ENCODE measurements around the gene ORM1. TPM values are rescaled to one million over a fixed set of nuclear protein-coding genes. Genes with fewer than 3 reads are reported as not detected.

The ORM1 gene
- total and polyA plus RNA-seq, 2 donors = 3.1 to 3.4 TPM

- Histone ChIP-seq H3K27me3 (ENCODE audit: control insufficient read depth in 2 of 2, insufficient read depth in 1 of 2, low read length in 1 of 2) (no peaks in the 10 kb centered on the region), H3K4me3 (ENCODE audit: low read length in 2 of 2) (no peak overlapping the region), H3K36me3 (ENCODE audit: control insufficient read depth in 2 of 2, insufficient read depth in 2 of 2, low read length in 1 of 2) (no peaks in the 10 kb centered on the region), H3K27ac (ENCODE audit: low read depth in 1 of 2, low read length in 1 of 2) (no peak overlapping the region), H3K9me3 (ENCODE audit: control insufficient read depth in 2 of 2, insufficient read depth in 1 of 2, low read length in 1 of 2) (no peaks in the 10 kb centered on the region), H3K4me1 (ENCODE audit: control insufficient read depth in 2 of 2, insufficient read depth in 2 of 2, low read length in 2 of 2) (no peaks in the 10 kb centered on the region)
- DNase-seq (ENCODE audit: low read depth in 6 of 9, low spot score in 9 of 9) = no peak
- whole genome bisulfite sequencing = 87% methylated on average over 5 of the region's 5 CpGs
These were observed 19.3 kb upstream of the ORM1 start for GRCh38 chr9:114303571-114303970.

- no peaks in the 10 kb centered on the region for H3K36me3 ChIP-seq (ENCODE audit: control insufficient read depth in 2 of 2, insufficient read depth in 2 of 2, low read length in 1 of 2)
- no peaks in the 10 kb centered on the region for H3K9me3 ChIP-seq (ENCODE audit: control insufficient read depth in 2 of 2, insufficient read depth in 1 of 2, low read length in 1 of 2)
- no peak overlapping the region for H3K4me3 ChIP-seq (ENCODE audit: low read length in 2 of 2)
- WGBS = 96% methylated on average over 4 of the region's 4 CpGs
- DNase-seq (ENCODE audit: low read depth in 6 of 9, low spot score in 9 of 9) = no peak
- no peak overlapping the region for H3K27ac ChIP-seq (ENCODE audit: low read depth in 1 of 2, low read length in 1 of 2)
- H3K4me1 ChIP-seq (ENCODE audit: control insufficient read depth in 2 of 2, insufficient read depth in 2 of 2, low read length in 2 of 2) = no peaks in the 10 kb centered on the region
- no peaks in the 10 kb centered on the region for H3K27me3 ChIP-seq (ENCODE audit: control insufficient read depth in 2 of 2, insufficient read depth in 1 of 2, low read length in 1 of 2)
These were observed 18.9 kb upstream of the ORM1 start for GRCh38 chr9:114303977-114304376.

DNA sequence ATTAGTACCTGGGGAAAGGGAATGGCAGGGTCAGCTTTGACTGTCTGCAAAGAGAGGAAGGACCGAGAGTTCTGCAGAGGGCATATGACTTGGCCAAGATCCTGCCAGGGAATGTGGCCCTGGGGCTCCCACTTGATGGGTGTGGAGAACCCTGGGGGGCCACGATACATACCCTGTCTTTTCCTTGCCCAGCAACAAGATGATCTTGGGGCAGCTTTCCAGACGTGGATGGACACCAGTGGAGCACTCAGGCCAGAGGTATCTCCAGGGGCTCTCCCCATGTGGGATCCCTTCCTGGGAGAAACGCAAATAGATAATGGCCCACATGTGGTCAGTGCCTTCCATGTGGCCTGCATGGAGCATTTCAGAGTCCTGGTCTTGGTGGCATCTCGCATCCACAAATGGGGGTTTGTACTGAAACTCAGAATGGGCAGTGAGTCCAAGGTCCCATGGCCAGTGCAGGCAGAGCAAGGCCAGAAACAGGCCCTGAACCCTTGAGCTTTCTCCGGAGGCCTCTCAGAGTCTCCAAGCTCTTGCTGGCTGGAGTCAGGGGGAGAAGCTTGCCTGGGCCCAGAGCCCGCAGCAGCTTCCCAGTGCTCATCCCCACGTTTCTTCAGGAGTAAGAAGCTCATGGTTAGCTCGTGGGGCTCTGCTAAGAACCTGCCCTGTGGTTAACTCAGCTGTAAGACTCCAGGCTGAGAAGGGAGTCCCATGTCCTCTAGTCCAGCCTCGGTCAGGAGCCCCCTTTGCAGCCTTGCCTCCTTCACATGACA lies 18.3 kb upstream of the ORM1 start:
- Histone ChIP-seq H3K27ac (ENCODE audit: low read depth in 1 of 2, low read length in 1 of 2) (no peak overlapping the region), H3K36me3 (ENCODE audit: control insufficient read depth in 2 of 2, insufficient read depth in 2 of 2, low read length in 1 of 2) (no peaks in the 10 kb centered on the region), H3K9me3 (ENCODE audit: control insufficient read depth in 2 of 2, insufficient read depth in 1 of 2, low read length in 1 of 2) (no peaks in the 10 kb centered on the region), H3K27me3 (ENCODE audit: control insufficient read depth in 2 of 2, insufficient read depth in 1 of 2, low read length in 1 of 2) (no peaks in the 10 kb centered on the region), H3K4me1 (ENCODE audit: control insufficient read depth in 2 of 2, insufficient read depth in 2 of 2, low read length in 2 of 2) (no peaks in the 10 kb centered on the region), H3K4me3 (ENCODE audit: low read length in 2 of 2) (no peak overlapping the region)
- 96% methylated on average over 10 of the region's 10 CpGs for WGBS
- DNase-seq (ENCODE audit: low read depth in 6 of 9, low spot score in 9 of 9) = no peak

DNA sequence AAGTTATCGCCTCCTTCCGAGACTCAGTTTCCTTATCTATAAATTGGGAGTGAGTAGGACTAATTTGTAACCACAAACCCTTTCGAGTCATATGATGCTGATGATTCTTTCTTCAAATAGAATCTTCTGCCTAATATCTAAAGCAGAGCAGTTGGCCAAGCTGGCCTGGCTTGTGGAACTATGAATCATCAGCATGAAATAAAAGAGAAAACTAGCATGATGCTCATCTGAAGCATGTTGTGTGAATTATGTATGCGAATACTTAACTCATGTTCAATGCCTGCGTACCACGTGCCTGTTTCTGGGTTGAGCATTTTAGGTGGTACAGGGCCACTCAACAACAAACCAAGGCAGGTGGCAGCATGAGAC lies 15.0 kb upstream of the ORM1 start:
- Histone ChIP-seq H3K27me3 (ENCODE audit: control insufficient read depth in 2 of 2, insufficient read depth in 1 of 2, low read length in 1 of 2) (no peaks in the 10 kb centered on the region), H3K4me3 (ENCODE audit: low read length in 2 of 2) (no peak overlapping the region), H3K4me1 (ENCODE audit: control insufficient read depth in 2 of 2, insufficient read depth in 2 of 2, low read length in 2 of 2) (no peaks in the 10 kb centered on the region), H3K27ac (ENCODE audit: low read depth in 1 of 2, low read length in 1 of 2) (no peak overlapping the region), H3K36me3 (ENCODE audit: control insufficient read depth in 2 of 2, insufficient read depth in 2 of 2, low read length in 1 of 2) (no peaks in the 10 kb centered on the region), H3K9me3 (ENCODE audit: control insufficient read depth in 2 of 2, insufficient read depth in 1 of 2, low read length in 1 of 2) (no peaks in the 10 kb centered on the region)
- WGBS = 96% methylated on average over 6 of the region's 6 CpGs
- no peak for DNase-seq (ENCODE audit: low read depth in 6 of 9, low spot score in 9 of 9)

DNA sequence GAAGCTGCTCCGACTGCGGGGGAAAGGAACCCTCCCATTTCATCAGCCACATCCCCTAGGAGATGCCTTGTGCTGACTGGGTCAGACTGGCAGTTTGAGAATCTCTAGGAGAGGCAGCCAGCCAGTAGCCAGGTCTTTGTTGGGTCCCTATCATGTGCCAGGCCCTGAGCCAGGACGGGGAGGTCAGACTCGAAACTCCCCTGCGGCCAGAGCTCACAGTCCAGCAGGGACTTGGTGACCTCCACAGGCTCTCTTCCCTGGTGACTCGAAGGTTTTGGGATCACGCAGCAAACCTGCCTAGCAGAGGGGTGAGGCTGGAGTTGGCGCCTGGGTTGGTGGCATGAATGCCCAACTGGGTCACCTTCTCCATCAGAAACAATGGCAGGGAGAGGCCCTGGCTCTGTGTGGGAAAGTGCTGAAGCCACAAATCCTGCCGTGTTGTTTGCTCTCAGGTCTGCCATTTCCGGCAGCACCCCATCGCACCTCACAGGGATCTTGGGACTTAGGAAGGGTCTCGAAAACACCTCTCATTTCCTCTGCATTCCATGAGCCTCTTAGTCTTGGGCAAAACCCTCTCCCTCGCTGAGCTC lies 14.4 kb upstream of the ORM1 start:
- Histone ChIP-seq H3K27me3 (ENCODE audit: control insufficient read depth in 2 of 2, insufficient read depth in 1 of 2, low read length in 1 of 2) (no peaks in the 10 kb centered on the region), H3K27ac (ENCODE audit: low read depth in 1 of 2, low read length in 1 of 2) (no peak overlapping the region), H3K9me3 (ENCODE audit: control insufficient read depth in 2 of 2, insufficient read depth in 1 of 2, low read length in 1 of 2) (no peaks in the 10 kb centered on the region), H3K36me3 (ENCODE audit: control insufficient read depth in 2 of 2, insufficient read depth in 2 of 2, low read length in 1 of 2) (no peaks in the 10 kb centered on the region), H3K4me1 (ENCODE audit: control insufficient read depth in 2 of 2, insufficient read depth in 2 of 2, low read length in 2 of 2) (no peaks in the 10 kb centered on the region), H3K4me3 (ENCODE audit: low read length in 2 of 2) (no peak overlapping the region)
- 92% methylated on average over 13 of the region's 13 CpGs for WGBS
- no peak for DNase-seq (ENCODE audit: low read depth in 6 of 9, low spot score in 9 of 9)

GRCh38 chr9:114309096-114309495 lies 13.8 kb upstream of the ORM1 start:
- H3K4me1 ChIP-seq (ENCODE audit: control insufficient read depth in 2 of 2, insufficient read depth in 2 of 2, low read length in 2 of 2) = no peaks in the 10 kb centered on the region
- H3K4me3 ChIP-seq (ENCODE audit: low read length in 2 of 2) = no peak overlapping the region
- H3K36me3 ChIP-seq (ENCODE audit: control insufficient read depth in 2 of 2, insufficient read depth in 2 of 2, low read length in 1 of 2) = no peaks in the 10 kb centered on the region
- no peak for DNase-seq (ENCODE audit: low read depth in 6 of 9, low spot score in 9 of 9)
- no peak overlapping the region for H3K27ac ChIP-seq (ENCODE audit: low read depth in 1 of 2, low read length in 1 of 2)
- H3K9me3 ChIP-seq (ENCODE audit: control insufficient read depth in 2 of 2, insufficient read depth in 1 of 2, low read length in 1 of 2) = no peaks in the 10 kb centered on the region
- WGBS = 96% methylated on average over 13 of the region's 13 CpGs
- no peaks in the 10 kb centered on the region for H3K27me3 ChIP-seq (ENCODE audit: control insufficient read depth in 2 of 2, insufficient read depth in 1 of 2, low read length in 1 of 2)

GRCh38 chr9:114310471-114311450 lies 12.1 kb upstream of the ORM1 start:
- Histone ChIP-seq H3K9me3 (ENCODE audit: control insufficient read depth in 2 of 2, insufficient read depth in 1 of 2, low read length in 1 of 2) (no peaks in the 10 kb centered on the region), H3K4me3 (ENCODE audit: low read length in 2 of 2) (no peak overlapping the region), H3K27me3 (ENCODE audit: control insufficient read depth in 2 of 2, insufficient read depth in 1 of 2, low read length in 1 of 2) (no peaks in the 10 kb centered on the region), H3K4me1 (ENCODE audit: control insufficient read depth in 2 of 2, insufficient read depth in 2 of 2, low read length in 2 of 2) (no peaks in the 10 kb centered on the region), H3K36me3 (ENCODE audit: control insufficient read depth in 2 of 2, insufficient read depth in 2 of 2, low read length in 1 of 2) (no peaks in the 10 kb centered on the region), H3K27ac (ENCODE audit: low read depth in 1 of 2, low read length in 1 of 2) (no peak overlapping the region)
- 91% methylated on average over 22 of the region's 22 CpGs for WGBS
- DNase-seq (ENCODE audit: low read depth in 6 of 9, low spot score in 9 of 9) = no peak

GRCh38 chr9:114311571-114312512 lies 11.1 kb upstream of the ORM1 start:
- Histone ChIP-seq H3K36me3 (ENCODE audit: control insufficient read depth in 2 of 2, insufficient read depth in 2 of 2, low read length in 1 of 2) (no peaks in the 10 kb centered on the region), H3K4me1 (ENCODE audit: control insufficient read depth in 2 of 2, insufficient read depth in 2 of 2, low read length in 2 of 2) (no peaks in the 10 kb centered on the region), H3K9me3 (ENCODE audit: control insufficient read depth in 2 of 2, insufficient read depth in 1 of 2, low read length in 1 of 2) (no peaks in the 10 kb centered on the region), H3K27me3 (ENCODE audit: control insufficient read depth in 2 of 2, insufficient read depth in 1 of 2, low read length in 1 of 2) (no peaks in the 10 kb centered on the region), H3K27ac (ENCODE audit: low read depth in 1 of 2, low read length in 1 of 2) (no peak overlapping the region), H3K4me3 (ENCODE audit: low read length in 2 of 2) (no peak overlapping the region)
- 94% methylated on average over 28 of the region's 28 CpGs for WGBS
- no peak for DNase-seq (ENCODE audit: low read depth in 6 of 9, low spot score in 9 of 9)
